Measurements from ENCODE around the gene TMEM145.

GRCh38 chr19:42288387-42288786 is 24.7 kb upstream of the TMEM145 start:
- TF ChIP-seq, protein P1, sequence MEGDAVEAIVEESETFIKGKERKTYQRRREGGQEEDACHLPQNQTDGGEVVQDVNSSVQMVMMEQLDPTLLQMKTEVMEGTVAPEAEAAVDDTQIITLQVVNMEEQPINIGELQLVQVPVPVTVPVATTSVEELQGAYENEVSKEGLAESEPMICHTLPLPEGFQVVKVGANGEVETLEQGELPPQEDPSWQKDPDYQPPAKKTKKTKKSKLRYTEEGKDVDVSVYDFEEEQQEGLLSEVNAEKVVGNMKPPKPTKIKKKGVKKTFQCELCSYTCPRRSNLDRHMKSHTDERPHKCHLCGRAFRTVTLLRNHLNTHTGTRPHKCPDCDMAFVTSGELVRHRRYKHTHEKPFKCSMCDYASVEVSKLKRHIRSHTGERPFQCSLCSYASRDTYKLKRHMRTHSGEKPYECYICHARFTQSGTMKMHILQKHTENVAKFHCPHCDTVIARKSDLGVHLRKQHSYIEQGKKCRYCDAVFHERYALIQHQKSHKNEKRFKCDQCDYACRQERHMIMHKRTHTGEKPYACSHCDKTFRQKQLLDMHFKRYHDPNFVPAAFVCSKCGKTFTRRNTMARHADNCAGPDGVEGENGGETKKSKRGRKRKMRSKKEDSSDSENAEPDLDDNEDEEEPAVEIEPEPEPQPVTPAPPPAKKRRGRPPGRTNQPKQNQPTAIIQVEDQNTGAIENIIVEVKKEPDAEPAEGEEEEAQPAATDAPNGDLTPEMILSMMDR (conservative IDR thresholded peaks at IDR 0.05; ENCODE audit: low read depth, low read length) = no peak
- no peak for TF ChIP-seq EZH2 (IDR thresholded peaks at IDR 0.05; ENCODE audit: borderline replicate concordance, low read depth, low read length, poor library complexity, severe bottlenecking)

Data from A673 (cell line).